Hindlimb muscle (tissue), 1 donor: Measurements from ENCODE around the gene MIP. TPM values are rescaled to one million over a fixed set of nuclear protein-coding genes. Genes with fewer than 3 reads are reported as not detected.
"Not testable (repeated sequence)": the region's sequence is repeated elsewhere in the genome, so short reads cannot be mapped to it uniquely, and the experiment has no call there.

Experiments used
- DNase-seq: peaks from one replicate; pipeline ENCODE4 v3.0.0-alpha.2; 2013
- polyA plus RNA-seq: library from polyadenylated mRNA; unstranded; fragments of 120-200 nt; gene quantifications from one replicate; pipeline ENCODE4 v1.2.1, GENCODE V29; 2013; ENCODE audit not compliant: insufficient read length

MIP gene
- polyA plus RNA-seq, 1 donor = not detected

DNA sequence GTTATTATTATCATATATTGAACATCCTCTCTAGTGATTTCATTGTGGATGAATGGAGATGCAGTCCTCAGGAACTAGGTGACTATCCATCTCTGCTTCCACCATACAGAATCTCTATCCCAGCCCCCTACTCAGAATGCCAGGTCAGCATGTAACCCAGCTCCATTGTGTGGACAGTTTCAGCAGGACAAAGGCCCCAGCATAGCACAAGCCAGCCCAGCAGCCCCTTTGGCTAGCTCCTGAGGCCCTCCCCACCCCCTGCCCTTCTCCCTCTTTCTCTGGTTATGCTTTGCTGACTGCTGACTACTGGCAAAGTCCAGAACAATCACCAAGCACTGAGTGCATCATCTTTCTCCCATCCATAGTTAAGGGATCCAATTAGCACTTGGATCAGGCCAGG is 8.1 kb upstream of the MIP start:
- DNase-seq = no peak

DNA sequence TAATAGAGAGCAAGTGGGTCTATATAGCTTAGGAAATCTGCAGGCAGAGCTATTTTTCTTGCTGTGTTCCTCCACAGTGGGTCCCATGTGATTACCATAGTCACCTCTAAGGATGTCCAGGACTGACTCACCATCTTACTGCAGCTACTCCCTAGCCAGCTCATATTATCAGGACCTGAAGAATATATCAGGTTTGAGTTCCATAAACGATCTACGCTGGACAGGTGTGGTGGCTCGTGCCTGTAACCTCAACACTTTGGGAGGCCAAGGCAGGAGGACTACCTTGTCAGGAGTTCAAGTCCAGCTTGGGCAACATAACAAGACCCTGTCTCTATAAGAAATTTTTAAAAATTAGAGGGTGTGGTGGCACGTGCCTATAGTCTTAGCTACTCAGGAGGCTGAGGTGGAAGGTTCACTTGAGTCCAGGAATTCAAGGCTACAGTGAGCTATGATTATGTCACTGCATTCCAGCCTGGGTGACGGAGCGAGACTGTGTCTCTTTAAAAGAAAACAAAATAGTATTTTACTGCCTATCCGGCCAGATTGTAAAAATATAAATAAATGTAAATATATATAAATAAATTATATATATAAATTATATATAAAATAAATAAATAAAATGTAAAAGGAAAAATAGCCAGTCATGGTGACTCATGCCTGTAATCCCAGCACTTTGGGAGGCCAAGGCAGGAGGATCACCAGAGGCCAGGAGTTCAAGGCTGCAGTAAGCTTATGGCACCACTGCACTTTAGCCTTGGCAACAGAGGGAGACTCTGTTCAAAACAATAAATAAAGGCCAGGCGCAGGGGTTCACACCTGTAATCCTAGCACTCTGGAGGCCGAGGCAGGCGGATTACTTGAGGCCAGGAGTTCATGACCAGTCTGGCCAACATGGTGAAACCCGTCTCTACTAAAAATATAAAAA is 7.0 kb upstream of the MIP start:
- no peak for DNase-seq

DNA sequence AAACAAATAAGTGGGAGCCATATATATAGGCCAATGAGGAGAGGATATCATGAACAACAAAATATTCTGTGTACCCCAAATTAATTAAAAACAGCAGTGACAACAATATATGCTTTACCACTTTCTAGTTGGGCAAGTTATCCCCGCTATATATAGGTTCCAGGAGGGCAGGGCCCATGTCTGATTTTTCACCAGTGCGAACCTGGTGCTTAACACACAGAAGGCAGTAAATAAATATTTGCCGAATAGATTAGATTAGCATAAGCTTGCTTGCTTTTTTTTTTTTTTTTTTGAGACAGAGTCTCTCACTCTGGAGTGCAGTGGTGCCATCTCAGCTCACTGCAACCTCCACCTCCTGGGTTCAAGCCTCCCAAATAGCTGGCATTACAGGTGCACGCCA is 3.4 kb upstream of the MIP start:
- no peak for DNase-seq

DNA sequence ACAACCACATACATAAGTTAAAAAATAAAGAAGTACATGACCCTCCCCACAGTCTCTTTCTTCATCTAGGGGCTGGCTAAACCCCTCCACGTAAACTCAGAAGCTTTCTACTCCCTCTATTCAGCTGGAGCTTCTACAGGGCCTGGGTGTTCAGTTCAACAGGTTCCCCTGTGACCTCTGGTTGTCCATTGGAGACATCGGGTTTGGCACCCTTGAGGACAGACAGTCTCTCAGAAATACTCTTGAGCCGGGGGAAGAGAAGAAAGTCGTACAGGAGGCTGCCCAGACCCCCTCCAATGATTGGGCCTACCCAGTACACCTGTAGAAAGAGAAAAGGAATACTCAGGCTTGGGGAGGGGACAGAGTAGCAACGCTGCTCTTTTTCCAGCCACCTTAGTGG is 3.3 kb downstream of the MIP start:
- no peak for DNase-seq

DNA sequence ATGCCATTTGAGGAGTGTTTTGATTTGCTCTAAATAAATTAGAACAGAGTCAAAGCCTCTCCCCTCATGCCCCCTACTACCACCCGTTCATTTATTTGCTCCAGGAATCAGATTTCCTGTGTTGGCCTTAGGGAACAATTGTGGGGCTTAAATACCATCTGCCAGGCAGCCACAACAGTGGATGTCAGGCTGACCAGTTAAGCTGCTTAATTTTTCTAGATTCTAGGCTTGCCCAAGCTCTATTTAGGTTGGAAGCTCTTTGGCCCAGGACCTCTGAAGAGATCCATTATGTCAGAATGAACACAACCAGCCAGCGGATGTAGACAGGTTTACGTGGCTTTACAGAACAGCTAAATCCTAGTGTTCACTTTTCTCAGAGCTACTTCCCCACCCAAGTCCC is 4.2 kb downstream of the MIP start:
- DNase-seq = no peak

DNA sequence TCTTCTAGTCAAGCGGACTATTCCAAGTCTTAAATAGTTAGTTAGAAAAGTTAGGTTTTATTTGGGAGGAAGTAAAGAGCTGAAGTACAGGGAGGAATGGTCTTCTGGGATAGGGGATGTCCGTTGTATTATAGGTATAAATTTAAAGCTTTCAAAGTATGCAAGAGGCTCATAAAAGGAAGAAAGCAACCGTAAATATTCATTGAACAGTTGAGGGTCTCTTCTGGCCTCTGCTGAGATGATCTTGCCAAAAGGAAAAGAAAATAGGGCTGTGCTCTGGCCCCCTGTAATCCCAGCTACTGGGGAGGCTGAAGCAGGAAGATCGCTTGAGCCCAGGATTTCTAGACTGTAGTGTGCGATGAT is 4.9 kb downstream of the MIP start:
- DNase-seq = no peak

DNA sequence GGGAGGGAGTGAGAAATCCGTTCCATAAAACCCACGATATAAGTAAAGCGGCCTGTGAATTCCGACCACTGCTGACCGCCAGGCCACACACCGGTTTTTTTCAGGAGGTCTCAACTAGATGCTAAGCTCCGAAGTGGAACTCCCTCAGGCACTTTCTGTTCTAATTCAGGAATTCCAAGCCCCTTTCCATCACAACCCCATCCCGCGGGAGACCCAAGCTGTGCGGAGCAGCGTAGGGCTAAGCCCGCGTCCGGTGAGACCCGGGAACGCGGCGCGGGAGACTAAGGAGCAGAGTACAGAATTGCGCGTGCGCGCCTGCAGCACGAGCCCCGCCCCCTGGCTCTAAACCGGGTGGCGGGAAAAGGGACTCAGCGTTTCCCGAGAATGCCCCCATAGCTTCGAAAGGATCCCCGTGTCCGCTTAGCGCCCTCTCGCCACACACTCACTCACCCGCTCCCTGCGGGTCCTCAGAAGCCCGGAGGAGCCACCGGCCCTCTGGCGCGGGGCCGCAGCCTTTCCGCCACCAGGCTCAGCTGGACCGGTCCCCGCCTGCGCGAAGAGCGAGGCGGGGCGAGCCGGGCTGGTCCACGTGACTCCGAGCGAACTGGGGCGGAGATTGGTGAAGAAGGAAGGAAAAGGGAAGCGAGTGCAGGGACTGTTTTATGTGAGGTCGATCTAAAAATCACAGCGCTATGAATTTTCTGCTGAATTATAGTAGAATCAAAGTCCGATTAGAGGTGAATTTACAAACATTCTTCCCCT is 5.4 kb downstream of the MIP start, which contains the start of gene TIMELESS:
TSS of gene TIMELESS (minus strand) at position 567 of the 762 bp plus-strand sequence. CDS start 15,256 bp downstream, outside the sequence.
- peak; percentile 94 for DNase-seq

DNA sequence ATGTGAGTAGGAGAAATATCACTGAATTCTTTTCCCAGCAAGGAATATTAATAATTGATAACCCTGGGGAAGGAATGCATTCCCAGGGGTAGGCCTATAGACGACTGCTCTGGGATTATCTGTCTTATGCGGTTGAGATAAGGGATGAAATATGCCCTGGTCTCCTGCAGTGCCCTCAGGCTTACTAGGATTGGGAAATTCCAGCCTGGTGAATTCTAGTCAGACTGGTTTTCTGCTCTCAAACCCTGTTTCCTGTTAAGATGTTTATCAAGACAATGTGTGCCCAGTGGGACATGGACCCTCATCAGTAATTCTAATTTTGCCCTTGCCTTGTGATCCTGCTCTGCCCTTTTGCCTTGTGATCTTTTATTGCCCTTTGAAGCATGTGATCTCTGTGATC is 11.2 kb downstream of the MIP start:
- not testable (repeated sequence) for DNase-seq

DNA sequence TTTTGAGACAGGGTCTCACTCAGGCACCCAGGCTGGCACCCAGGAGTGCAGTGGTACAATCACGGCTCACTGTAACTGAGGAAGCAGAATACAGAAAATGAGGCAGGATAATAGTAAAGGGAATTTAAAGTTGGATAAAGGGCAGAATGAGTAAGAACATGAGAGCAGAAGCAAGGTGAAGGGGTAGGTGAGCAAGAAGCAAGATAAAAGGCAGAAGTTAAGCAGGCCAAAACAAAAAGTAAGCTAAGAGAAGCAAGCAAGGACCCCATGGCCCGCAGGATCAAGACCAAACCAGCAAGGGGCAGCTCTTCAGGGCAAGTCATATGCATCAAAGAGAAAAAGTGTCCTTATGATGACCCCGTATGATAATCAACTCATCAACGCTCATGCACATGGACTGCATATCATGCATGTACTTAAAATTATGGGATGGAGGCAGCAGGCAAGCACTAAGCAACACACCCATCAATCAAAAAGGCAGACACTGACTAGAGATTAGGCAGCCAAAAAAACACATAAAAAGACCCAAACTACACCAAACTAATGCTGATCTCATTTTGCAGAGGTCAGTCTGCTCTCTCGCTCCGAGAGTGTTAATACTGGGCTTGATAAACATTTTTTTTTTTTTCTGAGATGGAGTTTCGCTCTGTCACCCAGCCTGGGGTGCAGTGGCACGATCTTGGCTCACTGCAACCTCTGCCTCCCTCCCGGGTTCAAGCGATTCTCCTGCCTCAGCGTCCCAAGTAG is 16.9 kb downstream of the MIP start:
- no peak for DNase-seq

DNA sequence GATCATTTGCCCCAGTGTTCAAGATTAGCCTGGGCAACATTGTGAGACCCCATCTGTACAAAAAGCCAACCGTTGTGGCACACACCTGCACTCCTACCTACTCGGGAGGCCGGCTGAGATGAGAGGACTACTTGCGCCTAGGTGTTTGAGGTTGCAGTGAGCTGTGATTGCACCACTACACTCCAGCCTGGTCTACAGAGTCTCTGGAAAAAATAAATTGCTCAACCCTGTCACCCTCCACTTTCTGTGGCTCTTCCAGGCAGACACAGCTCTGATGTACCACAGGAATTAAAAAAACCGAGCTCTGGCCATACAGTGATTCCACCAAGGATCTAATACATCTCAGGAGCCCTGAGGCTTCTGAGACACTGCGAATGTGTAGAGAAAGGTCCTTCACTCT is 19.6 kb downstream of the MIP start:
- no peak for DNase-seq

DNA sequence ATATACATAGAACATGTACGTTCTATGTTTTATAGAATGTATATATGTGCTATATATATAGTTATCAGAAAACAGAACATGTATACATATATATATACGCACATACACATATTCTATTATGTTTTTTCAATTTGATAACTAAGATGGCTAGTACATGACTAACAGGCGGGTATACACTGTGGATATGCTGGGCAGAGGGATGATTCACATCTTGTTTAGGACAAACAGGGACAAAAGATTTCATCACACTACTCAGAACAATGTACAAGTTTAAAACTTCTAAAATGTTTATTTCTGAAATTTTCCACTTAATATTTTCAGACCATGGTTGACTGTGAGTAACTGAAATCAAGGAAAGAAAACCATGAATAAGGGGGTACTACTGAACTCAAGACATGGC is 22.6 kb downstream of the MIP start:
- no peak for DNase-seq

DNA sequence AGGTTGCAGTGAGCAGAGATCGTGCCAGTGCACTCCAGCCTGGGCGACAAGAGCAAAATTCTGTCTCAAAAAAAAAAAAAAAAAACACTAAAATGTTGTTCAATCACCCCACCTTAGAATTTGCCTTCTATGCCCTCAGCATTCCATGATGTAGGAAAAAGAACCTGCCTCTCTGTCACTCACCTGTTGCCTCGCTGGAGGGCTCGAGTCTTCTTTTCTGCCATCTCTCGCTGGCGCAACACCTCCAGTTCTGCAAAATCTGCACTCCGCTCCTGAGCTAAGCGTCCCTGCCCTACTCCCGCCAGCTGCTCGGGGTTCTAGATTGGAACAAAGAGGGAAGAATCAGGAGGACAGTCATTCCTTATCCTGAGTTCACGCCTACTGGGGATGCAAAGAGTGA is 23.2 kb downstream of the MIP start:
- DNase-seq = no peak

DNA sequence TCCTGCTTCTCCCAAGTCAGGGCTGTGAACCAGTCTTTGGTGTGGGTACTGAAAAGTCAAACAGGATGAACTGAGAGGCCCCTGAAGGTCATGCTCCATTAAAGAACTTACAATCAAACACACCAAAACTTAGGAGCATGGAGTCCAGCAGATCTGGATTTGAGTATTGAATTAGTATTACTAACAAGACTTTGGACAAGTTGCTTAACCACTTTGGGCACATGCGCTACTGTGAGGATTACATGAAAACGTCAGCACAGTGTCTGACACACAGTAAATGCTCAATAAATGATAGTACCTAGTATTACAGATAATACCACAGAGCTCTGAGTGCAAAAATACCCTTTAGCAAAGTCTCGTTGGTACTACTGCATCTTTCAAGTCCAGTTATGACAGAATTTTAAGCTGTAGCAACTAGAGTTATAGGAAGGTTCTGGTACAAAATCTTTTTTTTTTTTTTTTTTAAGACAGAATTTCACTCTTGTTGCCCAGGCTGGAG is 28.5 kb downstream of the MIP start:
- no peak for DNase-seq

DNA sequence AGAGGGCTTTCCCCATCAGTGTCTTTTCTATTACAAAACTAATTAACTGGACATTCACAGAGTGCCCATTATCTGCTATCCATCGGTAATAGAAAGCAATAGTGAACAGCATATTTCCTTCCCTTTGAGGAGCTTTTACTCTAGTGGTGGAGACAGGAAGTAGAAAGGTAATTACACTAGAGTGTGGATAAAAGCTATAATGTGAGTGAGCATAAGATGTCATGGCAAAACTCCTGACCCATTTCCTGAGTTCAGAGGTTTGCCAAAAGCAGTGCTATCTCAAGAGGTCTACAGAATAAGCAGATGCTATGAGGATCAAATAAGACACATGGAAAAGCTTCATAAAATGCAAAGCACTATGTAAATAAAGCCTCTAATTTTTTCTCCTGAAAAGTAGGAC is 29.3 kb downstream of the MIP start:
- no peak for DNase-seq

DNA sequence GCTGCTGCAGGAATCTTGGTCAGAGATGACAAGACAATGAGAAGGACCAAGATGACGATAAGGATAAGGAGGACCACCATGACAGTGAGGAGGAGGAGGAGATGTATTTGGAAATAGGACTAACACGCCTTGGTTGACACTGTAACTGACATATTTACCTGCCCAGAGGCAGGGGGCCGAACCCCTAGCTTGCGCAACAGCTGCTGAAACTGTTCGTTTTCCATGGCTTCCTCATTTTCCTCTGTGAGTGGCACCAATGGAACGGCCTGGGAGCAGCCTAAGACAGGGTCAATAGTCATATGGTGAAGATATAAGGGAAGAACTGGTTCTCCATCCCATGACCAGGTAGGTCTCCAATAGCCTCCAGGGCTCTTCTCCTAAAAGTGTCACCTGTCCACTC is 34.0 kb downstream of the MIP start:
- no peak for DNase-seq

DNA sequence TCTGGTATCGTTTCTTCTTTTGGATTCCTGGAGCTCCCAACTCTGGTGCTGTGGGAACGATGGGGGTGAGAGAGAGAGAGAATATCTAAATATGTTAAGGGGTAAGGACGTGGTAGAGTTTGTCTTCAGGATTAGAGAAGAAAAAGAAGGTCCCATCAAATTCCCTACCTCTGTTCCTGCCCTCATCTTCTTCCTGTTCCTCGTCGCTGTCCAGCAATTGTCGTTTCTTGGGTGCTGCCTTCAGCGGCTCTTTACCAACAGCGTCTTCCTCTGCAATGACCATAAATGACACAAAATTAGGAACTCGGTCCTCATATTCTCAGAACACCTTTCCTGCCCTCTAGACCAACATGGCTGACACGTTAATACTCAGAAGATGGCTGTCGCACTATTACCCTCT is 36.7 kb downstream of the MIP start:
- DNase-seq = no peak

DNA sequence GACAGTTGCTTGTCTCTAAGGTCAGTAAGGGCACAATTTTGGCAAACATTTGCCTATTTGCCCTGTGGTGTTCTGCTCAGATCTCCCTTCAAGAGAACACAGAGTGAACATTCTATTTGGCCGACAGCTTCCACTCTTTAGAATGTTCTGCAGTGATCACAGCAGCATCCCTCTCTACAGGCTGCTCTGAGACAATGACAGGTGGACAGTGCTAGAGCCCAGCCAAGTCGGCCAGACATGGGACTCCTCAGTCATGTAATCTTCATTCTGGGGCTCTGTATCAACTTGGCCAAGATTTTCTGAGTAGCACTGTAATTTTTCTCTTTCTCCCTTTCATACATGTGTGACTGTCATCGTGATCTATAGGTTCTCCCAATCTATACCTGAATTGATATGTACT is 40.1 kb downstream of the MIP start:
- no peak for DNase-seq

DNA sequence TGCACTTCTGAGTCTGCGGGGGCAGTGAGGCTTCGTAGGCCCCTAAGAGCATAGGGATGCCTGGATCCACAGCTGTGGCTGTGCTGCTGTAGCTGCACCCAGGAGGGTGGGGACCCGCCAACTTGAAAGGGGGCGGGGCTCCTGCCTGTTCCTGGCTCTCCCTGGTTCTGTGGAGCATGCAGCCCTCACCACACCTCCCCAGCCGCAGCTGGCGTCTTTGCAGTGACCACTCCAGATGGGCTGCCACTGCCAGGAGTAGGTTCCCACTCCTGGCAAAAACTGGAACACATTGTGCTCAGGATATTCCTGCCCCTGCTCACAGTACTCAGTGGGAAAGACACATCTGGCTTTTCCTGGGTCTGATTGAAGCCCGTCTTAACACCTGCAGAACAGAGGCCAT is 41.1 kb downstream of the MIP start:
- no peak for DNase-seq

DNA sequence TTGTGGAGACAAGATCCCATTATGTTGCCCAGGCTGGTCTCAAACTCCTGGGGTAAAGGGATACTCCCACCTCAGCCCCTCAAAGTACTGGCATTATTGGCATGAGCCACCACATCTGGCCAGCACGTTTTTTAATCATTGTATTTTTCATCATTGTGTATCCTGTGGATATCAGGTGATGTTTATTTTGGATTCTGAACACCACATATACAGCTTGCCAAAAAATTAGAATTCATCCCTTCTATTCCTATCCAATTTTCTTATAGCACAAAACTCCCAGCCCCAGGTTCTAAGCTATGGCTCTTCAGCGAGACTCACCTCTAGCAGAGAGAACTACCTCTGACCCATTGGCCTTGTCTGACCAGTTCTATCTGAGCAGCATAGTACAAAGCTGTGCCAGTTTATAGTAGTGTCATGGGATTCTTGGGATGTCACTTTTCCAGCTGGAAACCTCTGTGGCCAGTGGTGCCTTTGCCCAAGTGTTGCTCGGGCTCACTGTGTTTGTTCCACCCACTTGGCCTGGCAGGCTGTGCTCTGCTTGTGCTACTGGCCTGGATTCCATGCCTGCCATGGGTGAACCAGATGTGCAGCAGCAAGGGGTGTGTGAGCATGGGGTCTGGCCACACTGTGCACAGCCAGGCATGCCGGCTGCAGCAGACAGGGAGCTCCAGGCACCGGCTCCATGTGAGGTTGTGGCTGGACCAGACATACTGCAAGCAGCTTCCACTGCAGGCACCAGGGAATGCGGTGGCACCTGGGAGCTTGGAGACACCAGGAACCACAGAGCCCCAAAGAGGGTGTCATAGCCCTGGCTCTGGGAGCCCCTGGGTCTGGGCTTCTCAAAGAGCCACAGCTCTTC is 42.4 kb downstream of the MIP start:
- DNase-seq = no peak

DNA sequence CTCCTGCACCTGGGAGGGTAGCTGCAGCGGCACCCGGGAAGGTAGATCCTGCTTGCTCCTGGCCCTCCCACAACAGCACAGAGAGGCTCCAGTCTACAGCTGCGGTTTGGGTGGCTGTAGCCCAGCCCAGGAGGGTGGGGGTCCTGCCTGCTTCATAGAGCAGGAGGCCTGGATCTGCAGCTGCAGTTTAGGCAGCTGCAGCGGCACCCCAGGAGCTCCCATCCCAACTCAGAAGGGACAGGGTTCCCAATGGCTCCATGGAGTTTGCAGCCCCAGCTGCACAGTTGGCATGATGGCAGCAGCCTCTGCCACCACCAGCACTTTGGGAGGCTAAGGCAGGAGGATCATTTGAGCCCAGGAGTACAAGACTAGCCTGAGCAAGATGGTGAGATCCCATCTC is 43.7 kb downstream of the MIP start:
- DNase-seq = no peak

DNA sequence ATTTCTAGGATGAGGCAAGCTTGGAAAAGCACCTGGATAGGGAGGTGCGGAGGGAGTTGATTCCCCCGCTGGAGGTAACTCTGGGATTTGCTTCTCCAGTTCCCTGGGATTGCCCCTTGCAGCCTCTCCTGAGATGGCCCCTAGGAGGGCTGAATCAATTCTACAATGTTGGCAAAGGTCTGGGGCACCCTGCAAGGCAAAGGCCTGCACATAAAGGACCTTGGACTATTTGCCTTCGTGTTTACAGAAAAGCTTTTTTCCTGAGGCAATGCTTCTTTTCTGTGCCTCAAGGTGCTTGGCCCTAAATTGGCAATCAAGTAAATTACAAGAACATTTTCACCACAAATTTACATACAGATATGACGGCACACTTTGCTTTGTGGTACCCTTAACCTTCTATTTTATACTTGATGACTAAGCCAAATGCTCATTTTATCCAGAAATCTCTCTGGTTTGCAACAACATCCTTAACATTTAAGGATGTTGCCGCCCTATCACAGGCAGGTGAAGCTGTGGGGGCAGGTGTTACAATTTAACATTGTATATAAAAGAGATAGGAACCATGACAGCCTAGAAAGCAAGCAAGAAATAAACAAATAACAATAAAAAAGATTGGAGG is 45.5 kb downstream of the MIP start:
- DNase-seq = no peak

DNA sequence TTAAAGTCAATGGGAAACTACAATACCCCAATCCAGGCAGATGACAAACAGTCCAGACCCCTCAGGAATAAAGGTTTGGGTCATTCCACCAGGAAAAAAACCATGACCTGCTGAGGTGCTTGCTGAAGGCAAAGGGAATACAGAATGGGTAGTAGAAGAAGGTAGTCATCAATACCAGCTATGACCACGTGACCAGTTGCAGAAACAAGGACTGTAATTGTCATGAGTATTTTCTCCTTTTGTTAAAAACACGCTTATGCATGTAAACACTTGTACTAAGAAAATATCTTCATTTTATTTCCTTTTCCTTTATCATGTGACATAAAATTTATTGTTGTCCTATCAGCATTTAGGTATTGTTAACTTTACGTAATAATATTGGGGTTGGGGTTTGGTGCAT is 50.2 kb downstream of the MIP start:
- not testable (repeated sequence) for DNase-seq
